HG03045 (cell line): ENCODE measurements around the gene RTF2.

ENCODE experiments used
- ATAC-seq: cut with Tn5 transposase; IDR thresholded peaks from one replicate; pipeline ENCODE4 v1.9.1; 2021; ENCODE audit warnings: mild to moderate bottlenecking, moderate library complexity; ENCODE audit not compliant: unreplicated experiment

RTF2 gene

DNA sequence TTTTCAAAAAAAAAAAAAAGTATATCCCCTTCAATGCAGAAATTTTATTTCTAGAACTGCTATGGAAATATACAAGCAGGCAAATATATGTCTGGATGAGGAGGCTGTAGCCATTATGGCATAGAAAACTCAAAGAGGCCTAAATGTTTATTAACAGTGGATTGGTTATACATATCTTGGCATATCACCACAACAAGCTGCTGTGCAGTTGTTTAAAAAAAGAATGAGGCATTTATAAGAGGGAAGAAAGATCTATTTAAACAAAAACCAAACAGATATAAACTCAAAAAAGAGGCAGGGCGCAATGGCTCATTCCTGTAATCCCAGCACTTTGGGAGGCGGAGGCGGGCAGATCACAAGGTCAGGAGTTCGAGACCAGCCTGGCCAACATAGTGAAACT lies 30.1 kb upstream of the RTF2 start:
- ATAC-seq, result no peak

DNA sequence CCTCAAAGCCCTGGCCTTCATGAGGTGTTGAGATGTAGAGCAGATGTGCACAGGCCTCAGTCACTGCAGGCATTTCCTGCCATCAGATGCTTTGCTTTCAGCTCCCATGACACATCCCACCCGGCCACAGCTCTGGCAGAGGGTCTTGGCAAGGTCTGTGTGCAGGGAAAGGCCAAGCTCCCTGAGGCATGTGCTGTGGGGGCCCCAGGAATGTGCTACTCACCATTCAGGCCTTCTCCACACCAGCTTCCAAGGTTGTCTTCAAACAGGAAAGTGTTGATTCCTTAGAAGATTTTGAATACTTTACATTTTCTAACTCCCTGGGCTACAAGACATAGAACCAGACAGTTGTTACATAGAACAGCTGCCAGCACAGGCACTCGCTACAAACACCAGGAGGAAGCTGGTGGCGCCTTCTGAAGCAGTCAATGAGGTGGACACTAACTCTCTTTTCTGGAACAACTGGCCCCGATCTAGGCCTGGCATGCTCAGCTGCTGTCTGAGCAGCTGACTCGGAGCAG lies 28.6 kb upstream of the RTF2 start:
- ATAC-seq, result no peak

DNA sequence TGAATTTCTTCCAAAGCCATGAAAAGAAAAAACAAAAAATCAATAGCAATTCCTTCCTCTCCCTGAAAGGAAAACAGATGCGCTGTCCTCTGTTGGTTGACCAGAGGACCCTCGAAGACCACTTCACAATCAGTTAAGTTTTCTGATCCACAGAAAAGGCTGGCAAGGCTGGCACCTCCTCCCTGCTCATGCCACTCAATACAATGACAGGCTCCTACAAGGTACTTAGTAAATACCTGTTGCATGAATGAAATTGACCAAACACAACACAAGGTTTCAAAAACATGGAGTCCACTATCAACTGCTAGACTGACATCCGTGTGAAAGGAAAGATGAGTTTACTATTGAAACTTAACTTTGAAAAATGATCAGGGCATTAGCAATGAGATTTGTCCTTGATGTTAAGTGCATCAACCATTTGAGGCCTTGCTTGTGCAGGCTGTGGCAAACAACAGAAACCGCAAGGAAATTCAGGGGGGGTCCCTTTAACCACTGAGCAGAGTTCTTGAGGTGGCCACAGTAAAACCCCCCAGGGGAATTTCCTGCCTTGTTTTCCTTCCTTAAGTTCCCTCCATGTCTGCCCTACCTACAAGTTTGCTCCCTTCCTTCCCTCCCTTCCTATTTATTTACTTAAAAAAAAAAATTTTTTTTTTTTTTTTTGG lies 27.9 kb upstream of the RTF2 start:
- ATAC-seq, result no peak

DNA sequence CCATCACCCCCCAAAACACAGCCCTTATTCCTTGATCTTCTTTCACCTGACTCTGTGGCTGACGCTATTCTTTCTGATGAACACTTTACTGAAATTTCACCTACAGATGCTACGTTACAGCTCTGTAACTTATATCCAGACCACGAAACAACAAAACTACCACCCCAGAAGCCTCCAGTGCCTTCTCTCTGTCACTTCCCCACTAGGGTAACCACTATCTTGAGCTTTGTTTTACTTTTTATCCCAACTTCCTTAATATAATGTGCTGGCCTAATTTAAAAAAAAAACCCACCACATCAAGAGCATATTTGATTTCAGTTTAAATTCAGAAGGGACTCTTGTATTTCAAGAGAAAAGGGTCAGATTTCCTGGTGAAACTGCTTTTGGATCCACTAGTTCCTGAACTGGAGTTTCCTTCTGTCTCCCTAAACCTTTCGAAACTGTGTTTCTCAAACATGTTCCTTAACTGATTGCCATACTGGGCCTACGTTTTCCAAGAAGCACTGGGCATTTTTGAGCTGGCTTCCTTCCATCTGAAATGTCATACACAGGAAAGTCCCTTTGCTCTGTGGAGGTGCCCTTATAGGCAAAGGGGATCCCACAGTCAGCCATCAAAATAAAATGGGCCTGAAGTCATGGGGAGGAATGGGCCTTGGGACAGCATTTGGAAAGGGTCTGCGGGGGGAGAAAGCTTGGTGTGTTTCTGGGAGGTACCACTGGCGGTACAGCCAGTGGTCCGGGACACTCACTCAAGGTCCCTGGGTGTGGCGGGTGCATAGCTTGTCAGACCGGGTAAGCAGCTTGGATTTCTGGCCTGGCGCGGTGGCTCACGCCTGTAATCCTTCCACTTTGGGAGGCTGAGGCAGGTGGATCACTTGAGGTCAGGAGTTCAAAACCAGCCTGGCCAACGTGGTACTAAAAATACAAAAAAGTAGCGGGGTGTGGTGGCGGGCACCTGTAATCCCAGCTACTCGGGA lies 25.8 kb upstream of the RTF2 start:
- no peak for ATAC-seq

DNA sequence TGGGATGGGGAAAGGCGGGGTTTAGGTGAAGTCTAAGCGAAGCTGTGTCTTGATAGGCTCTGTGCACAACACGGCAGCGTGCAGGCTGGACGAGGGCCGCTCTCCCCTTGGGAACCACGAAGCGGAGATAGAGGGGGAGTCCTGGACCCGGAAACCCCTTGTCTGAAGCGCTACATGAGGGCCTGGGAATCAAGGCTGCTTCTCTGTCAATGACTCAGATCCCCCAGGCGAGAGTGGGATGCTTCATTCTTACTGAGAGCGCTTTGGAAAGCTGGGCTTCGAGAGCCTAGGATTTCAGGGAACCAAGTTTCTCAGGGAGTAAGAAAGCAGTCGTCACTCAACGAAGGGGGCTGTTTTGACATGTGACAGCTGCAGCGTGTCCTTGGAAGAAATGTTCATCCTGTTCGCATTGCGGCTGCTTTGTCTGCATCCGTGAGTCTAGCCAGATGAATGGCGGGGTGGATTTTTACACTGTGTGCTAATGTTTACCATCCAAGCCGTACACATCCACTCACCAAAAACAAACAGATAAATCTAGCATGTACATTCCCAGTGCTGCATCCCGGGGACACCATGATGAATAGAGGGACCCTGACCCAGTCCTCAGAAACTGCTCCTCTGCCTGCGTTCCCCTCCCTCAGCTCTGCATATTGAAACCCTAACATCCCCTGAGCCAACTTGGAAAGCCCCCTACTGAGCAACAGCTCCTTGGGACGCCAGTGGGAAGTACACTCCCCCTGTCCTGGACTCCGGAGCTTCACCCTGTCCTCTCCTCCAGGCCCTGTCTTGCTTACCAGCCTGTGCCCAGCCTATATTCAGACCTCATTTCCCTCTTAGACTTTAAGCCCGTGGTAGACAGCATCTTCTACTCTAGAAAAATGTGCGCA lies 24.5 kb upstream of the RTF2 start:
- ATAC-seq, result no peak

DNA sequence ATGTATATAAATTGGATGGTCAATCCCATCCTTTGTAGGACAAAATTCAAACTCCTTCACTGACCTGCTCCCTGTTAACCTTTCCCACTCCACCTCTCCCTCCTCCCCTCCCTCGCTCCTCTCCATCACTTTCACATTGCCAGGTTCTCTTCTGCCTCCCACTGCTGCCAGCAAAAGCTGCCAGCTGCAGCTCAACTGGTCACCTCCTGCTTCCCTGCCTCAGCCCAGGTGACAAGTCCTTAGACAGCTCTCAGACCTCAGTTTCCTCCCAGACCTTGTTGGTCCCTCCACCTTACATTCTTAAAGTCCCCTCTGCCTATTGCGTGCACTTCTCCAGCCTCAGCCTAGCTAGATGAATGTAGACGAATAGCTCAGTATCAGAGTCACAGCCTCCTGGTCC lies 23.3 kb upstream of the RTF2 start:
- ATAC-seq, result no peak

DNA sequence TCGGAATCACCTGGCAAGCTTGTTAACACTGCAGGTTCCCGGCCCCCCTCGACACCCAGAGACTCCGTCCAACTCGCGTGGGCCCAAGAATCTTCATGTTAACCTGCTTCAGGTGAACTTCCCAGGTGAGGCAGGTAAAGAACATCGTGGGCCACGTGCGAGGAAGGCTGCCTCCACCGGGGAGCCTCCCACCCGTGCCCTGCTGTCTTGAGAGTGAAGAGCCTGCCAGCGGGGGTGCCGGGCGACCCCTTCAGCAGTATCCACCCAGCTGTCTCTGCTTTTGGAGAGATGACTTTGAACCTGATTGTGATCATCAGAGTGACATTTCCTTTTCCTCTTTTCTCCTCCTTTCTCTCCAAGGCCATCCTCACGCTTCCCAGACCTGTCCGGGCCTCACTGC lies 22.9 kb upstream of the RTF2 start:
- no peak for ATAC-seq

DNA sequence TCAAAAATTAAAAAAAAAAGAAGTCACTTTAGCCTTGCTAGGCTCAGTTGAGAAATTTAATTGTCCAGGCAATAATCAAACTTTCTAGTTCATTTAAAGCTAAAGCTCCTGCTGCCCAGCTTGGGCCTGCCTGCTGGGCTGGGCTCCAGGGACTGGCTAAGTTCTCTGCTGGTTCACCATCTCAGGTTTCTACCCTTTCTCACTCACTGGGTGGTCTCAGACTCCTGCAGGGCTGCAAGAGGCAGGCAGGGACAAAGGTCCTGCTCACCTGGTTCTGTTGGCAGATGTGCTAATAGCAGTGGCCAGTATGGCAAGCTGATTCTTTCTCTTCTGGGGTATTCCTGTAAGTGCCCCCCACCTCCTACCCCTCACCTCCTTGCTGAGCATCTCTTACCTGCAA lies 21.2 kb upstream of the RTF2 start:
- no peak for ATAC-seq

DNA sequence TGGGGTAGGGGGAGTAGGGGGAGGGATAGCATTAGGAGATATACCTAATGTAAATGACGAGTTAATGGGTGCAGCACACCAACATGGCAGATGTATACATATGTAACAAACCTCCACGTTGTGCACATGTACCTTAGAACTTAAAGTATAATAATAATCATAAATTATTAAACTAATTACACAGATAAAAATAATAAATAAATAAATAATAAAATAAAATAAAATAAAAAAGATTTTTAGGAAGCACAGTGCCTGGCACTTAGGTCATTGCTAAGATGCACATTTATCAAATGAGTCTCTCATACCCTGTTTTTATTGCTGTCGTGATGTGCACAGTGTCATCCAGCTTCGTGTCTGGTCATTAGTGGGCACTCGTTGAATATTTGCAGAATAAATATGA lies 19.0 kb upstream of the RTF2 start:
- ATAC-seq, result no peak

DNA sequence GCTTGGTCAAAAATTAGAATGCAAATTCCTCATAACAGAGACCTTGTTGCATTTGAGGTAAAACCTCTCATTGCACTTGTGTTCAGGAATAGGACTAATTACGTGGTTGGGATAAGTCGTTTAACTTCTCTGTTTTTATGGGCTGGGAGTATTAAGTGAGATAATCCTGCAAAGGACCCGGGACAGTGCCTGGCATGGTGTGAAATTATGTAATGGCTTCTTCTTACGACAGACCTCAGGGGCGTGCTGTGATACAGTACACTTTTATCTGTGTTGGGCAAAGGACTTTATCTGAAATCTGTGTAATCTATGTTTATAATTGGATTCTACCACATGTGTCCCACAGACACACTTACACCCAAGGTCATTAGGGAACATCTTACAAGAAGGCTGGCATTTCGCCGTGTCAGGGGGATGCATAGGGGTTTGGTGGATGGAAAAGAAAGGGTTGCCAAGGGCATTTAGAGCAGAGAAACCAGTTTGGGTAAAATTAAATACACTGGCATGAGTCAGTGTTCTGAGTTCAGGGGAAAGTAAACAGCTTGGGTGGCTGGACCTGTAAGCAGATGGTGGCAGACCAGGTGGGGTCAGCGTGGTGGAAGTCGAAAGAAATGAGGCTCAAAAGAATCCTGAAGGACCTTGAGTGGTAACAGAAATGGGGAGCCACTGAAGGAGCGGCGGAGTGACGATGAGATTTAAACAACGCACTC lies 17.2 kb upstream of the RTF2 start:
- no peak for ATAC-seq

DNA sequence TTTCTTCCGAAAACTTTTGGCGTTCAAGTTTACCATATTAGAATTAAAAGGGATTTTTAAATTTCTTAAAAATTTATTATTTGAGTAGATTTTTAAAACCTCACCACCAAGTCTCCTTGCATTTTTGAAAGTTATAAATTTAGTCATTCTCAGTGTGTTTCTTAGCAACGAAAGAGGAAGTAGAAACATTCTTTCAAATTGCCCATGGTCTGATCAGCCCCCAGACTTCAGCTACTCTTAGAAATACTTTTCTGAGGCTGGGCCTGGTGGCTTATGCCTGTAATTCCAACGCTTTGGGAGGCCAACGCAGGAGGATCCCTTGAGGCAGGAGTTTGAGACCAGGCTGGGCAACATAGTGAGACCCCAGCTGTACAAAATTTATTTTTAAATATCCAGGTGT lies 15.1 kb upstream of the RTF2 start:
- peak; percentile 57 for ATAC-seq

DNA sequence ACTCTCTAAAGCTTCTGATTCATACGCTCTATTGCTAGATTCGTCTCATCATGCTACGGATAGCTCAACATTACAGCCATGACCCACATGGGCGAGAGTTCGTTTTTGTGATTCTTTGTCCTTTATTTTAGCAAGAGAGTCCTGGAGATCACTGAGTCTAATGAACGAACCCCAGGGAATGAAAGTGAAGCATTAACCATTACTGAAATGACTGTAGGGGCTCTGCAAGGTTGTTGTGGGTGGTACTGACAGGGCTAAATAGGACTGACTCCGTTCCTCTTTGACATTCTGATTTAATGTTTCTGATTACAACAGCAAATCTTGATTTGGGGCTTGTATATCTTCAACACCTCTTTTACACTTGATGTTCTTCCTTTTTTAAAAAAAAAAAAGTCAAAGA lies 13.7 kb upstream of the RTF2 start:
- no peak for ATAC-seq

DNA sequence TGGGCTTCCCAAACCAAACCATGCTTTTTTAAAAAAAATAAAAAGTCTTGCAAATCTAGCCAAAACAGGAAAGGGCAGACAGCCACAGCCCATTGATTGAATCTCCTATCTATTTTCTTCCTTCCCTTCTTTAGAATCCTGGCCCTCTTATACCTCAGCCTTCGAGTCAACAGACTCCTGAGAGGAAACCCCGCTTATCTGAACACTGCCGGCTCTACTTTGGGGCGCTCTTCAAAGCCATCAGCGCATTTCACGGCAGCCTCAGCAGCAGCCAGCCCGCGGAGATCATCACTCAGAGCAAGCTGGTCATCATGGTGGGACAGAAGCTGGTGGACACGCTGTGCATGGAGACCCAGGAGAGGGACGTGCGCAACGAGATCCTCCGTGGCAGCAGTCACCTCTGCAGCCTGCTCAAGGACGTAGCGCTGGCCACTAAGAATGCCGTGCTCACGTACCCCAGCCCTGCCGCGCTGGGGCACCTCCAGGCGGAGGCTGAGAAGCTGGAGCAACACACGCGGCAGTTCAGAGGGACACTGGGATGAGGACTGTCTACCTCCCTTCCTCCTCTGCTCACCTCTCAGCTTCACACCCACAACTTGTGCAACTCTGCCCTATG lies 10.1 kb upstream of the RTF2 start:
- ATAC-seq, result no peak

DNA sequence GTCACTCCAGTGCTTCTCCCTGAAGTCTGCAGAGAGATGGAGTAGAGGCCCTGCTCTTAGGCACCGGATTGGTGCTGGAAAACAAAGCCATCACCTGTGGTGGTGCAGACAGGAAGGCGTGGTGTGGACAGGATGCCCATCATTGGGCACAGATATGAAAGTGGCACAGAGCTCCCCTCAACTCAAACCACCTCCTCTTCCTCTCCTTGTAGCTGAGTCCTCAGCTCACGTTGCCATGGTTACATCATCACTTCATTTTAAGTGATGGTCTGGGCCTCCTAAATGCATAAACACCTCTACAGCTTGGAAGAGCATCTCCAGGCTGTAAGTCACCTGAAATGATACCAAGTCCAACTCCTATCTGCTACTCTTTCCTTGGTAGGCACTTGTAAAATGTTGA lies 8.0 kb upstream of the RTF2 start:
- ATAC-seq, result no peak

DNA sequence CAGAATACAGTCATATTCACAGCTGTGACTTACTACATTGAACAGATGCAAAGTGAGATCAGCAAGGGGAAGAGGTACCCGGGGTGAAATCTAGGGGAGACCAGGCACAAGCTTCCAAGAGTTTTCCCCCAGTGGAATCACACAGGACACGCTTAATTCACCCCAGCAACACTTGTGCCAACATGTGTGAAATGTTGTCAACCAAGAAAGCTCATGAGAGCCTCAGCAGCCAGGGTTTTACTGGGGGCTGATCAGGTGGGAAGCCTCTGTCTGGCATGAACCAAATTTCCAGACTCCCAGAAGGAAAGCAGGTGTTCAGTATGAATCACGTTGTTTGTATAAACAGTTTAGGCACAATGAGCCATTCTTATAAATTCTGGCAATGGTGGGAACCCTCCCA lies 6.9 kb upstream of the RTF2 start:
- ATAC-seq, result no peak

DNA sequence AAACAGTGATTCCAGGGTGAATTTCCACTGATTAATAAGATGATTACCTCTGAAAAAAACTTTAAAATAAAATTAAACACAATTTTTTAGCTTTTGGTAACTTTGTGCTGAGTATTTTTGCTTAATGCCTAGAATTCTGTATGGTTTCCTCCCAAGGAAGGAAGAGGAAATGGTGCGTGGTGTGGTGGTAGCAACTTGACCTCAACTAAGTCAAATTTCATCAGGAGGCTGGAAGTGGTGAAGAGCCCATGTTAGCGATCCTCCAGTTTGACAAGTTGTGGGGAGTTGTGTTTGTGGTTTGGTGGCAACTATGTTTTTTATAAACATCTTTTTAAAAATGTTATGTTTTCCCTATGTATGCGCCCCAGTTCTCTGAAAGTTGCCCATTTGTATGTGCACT lies 5.0 kb upstream of the RTF2 start:
- ATAC-seq, result no peak

DNA sequence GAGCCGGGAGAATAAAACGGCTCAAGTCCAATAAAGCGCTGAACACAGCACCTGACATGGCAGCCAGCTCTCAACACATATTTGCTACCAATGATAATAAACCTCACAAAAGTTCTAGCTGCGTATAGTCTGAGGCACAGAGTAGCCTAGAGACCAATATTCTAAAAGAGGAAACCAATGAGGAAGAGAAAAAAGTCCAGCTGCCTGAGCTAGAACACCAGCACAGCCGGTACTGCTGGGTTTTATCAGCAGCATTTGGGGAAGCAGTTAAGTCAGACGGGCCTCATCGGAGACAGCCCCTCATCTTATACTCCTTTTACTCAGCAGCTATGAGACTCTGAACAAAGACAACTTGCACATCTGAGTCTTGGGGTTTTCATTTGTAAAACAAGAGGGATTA lies 2.4 kb upstream of the RTF2 start:
- no peak for ATAC-seq

DNA sequence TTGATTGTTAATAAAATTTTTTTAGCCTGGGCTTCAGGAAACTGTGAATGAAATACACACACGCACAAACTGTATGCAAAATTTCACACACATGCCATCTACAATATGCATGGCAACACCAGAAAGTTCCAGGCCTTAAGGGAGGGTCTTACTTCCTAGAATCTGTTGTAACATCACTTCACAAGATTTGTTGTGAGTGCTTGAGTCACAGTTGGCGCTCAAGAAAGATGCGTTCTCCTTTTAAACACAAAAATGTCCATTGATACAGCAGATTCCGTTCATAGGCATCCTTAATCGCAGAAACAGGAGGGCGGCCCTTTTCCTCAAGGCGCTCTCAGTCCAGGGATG lies 485 bp upstream of the RTF2 start:
- ATAC-seq, result peak; percentile 1

DNA sequence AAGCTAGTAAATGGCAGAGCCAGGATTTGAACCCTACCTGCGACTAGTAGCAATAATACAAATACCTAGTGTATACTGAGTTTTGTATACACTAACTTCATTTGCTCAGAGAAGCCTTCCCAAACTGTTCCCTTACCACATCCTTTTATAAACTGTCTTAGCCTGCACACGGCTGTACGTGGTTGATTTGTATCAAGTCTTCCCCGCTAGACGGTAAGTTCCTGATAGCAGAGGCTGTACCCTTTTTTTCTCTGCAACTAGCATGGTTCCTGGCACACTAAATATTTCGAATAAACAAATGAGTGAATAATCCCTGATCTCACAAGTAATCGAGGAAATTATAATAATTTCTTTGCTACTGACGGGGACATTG lies 636 bp downstream of the RTF2 start:
- no peak for ATAC-seq

DNA sequence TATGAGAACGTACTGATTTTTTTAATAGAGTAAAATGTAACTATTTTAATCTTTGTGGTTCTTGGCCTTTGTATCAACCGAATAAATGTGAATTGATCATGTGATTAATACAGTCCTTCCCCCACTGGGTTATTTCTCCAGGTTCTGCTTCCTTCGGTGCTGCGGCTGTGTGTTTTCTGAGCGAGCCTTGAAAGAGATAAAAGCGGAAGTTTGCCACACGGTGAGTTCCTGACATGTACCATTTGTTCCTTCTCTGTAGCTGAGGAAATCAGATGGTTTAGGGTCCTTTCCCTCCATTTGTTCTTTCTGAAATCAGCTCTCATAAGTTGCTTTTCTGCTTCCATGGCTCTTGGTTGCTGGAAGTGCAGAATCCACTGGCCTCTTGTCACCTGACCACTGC lies 15.5 kb downstream of the RTF2 start:
- ATAC-seq, result no peak
